ENCODE measurements around the gene SLF2.

- TF ChIP-seq CTCF (conservative IDR thresholded peaks at IDR 0.05) (no peak), ZFX (IDR thresholded peaks at IDR 0.05) (no peak)
Measured at GRCh38 chr10:100867261-100867963, 45.4 kb upstream of the SLF2 start.

All from C4-2B (cell line).